ENCODE measurements around the gene PLD2.

GRCh38 chr17:4839221-4839620 is 32.3 kb downstream of the PLD2 start:
- TF ChIP-seq, protein P1, sequence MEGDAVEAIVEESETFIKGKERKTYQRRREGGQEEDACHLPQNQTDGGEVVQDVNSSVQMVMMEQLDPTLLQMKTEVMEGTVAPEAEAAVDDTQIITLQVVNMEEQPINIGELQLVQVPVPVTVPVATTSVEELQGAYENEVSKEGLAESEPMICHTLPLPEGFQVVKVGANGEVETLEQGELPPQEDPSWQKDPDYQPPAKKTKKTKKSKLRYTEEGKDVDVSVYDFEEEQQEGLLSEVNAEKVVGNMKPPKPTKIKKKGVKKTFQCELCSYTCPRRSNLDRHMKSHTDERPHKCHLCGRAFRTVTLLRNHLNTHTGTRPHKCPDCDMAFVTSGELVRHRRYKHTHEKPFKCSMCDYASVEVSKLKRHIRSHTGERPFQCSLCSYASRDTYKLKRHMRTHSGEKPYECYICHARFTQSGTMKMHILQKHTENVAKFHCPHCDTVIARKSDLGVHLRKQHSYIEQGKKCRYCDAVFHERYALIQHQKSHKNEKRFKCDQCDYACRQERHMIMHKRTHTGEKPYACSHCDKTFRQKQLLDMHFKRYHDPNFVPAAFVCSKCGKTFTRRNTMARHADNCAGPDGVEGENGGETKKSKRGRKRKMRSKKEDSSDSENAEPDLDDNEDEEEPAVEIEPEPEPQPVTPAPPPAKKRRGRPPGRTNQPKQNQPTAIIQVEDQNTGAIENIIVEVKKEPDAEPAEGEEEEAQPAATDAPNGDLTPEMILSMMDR (IDR thresholded peaks at IDR 0.05; ENCODE audit: insufficient read depth, low read length, poor library complexity, severe bottlenecking) = no peak
- TF ChIP-seq EZH2phosphoT487 (conservative IDR thresholded peaks at IDR 0.05; ENCODE audit: low read length) = no peak
